Stimulated activated CD4-positive, alpha-beta T cell treated with anti-CD3 and anti-CD28 coated beads, TNF-alpha, amount 100 ng/mL, for 48 hours (primary cell): Measurements from ENCODE around the gene CCP110.
"Not testable (repeated sequence)": the region's sequence is repeated elsewhere in the genome, so short reads cannot be mapped to it uniquely, and the experiment has no call there.

ENCODE experiments used
- DNase-seq, 3 donors: peaks; one replicate each; pipeline ENCODE4 v3.0.0-alpha.2; 2020; ENCODE audit warnings: low read depth in 3 of 3

The CCP110 gene

DNA sequence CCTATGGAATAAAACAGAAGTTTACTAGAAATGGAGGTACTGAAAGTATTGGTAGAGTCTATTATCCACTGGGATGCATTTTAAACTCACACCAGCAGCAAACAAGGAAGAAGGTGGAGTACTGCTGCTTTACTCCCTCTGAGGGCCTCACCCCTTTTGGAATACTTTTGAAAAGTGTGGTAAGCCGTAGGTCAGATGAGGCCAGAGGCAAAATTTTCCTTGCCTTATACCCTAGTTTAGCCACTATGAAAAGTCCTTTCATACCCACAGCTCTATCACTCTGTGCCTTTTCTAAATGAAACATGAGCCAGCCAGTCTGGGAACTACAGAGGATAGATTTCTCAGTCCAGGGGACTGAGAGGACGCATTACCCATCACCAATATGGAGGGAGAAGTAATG lies 15.9 kb upstream of the CCP110 start:
- no peak for DNase-seq

DNA sequence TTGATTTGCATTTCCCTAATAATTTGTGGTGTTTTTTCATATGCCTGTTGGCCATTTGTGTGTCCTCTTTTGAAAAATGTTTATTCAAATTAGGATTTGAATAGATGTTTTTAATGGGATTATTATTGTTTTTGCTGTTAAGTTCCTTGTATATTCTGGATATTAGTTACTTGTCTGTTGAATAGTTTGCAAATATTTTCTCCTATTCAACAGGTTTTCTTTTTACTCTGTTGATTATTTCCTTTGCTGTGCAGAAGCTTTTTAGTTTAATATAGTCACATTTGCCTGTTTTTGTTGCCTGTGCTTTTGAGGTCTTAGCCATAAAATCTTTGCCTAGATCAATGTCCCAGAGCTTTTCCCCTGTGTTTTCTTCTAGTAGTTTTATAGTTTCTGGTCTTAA lies 11.4 kb upstream of the CCP110 start:
- no peak for DNase-seq

DNA sequence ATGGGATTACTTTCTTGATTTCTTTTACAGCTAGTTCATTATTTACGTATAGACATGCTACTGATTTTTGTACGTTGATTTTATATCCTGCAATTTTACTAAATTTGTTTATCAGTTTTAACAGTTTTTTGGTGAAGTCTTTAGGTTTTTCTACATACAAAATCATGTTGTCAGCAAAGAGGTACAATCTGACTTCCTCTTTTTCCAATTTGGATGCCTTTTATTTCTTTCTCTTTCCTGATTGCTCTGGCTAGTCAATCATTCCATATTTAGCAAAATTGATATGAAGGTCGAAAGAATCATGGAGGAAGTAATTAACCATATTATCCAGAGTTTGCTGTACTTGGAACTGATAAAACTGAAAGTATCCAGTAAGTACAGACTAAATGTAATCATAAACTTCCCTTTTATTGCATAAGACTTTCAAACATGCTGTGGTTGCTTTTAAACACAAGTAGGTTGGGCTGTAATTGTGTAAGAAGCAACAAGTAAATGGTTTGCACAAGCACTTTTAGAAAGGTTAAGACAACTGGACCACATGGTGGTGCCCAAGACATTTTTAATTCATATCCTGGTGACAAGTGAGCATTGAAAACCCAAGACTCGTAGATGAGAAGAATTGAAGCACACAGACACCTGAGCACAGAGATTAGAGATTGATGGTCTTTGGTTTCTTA lies 10.2 kb upstream of the CCP110 start:
- DNase-seq, result no peak

DNA sequence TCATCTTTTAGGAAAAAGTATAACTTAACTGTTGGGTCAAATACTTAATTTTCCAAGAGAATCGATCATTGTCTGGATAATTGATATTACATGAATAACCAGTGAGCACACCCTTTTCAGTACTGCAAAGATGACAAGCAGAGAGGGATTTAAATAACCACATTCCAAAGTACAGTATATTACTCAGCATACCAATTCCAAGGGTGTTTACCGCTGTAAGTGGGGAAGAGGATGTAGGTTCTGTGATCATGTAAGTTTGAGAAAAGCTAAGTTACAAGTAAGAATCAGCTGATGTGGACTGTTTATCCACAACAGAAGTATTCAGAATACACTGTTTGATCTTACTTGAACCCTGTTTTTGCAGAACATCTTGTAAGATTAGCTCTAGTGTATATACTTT lies 8.0 kb upstream of the CCP110 start:
- DNase-seq, result no peak

DNA sequence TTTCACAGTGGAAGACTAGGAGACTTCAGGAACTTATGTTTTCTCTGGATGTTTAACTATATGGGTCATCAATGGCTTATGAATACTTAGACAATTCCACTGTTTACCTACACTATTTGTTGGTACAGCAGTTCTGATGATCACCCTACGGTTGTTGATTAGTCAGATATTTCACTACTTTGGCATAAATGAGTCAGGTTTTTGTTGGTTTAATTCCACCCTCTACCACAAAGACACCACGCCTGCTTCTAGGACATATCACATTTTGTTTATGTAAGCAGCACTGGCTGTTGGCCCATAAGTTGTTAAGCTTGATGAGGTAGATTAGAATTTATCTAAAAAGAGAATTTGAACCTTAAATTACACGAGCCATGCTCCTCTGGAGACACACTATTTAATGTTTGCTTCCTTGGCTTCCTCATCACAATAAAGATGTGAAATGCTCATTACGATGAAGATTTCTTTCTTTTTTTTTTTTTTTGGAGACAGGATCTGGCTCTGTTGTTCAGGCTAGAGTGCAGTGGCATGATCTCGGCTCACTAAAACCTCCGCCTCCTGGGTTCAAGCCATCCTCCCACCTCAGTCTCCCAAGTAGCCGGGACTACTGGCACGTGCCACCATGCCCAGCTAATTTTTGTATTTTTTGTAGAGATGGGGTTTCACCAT lies 6.2 kb upstream of the CCP110 start:
- no peak for DNase-seq

DNA sequence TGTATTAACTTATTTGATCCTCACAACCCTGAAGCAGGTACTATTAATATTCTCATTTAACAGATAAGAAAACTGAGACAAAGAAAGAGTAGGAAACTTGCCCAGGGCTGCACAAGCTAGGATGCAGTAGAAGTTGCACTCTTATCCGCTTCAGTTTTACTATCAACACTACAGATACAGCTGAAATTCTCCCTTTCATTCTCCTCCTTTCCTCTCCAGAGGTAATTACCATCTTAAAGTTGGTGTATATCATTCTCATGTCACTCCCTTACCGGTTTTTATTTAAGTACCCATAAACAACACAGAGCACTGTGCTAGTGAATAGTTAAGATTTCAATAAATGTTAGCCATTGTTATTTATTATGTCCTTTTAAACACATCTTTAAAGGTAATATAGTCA lies 5.4 kb upstream of the CCP110 start:
- DNase-seq, result no peak

DNA sequence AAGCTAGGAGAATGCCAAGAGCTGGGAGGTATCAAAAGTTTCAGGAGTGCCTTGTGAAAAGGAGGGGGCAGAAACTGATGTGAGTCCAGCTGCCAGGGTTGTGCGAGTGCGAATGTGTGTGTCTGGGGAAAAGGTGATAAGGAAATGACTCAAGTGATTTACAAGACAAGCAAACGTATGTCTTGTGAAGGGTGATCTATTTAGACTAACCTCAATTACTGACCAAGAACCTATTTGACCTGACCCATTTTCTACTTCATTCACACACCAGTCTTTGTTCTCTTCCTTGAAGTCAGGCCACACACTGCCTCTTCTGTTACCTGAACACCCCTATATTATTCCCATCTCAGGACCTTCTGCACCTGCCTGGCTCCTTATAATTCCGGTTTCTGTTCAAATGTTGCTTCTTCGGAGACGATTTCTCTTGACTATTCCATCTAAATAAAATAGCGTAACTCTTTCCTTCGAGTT lies 2.8 kb upstream of the CCP110 start:
- DNase-seq, result no peak

DNA sequence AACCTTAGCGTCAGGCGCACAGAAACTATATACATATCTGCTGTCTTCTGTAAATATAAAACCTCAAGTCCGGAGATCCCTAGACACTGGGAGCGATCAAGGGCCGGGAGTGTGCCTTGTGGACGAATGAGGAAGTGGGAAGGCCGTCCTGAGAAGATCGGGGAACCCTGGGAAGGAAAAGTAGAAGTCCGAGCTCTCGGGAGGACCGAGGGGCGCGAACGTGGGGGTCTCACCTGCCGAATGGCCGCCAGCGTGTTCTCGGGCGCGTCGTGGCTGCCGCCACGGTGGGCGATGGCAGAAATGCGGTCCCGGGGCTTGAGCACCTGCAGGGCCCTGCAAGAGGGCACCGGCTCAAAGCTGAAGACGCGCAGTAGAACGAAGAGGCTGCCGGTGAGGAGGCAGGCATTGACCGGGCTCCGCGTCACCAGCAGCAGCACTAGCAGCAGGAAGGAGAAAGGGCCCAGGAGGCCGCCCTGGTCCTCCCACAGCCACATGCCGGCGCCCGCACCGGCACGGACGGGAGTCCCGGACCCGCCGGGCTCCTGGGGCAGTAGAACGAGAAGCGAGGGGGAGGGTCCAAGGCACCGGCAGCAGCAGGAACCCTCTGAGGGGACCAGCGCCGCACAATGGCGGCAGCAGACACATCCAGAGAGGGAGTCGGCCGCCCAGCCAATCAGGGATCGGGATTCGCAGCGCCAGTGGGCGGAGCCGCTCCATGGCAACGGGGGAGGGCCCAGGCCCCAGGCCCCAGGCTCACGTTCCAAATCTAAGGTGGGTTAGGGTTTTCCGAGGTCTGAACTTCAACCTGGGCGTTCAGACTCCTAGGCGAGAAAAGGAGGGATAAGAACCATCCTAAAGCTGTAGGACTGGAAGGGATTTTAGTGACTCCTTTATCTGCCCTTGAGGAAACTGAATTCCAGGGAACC lies 2.0 kb upstream of the CCP110 start, which contains the start of gene GDE1:
Gene GDE1 (minus strand): TSS at position 628 of the 926 bp plus-strand sequence. CDS start 134 bp downstream, at position 494.
- peak; percentile 88 to 94 (median 89) for DNase-seq

DNA sequence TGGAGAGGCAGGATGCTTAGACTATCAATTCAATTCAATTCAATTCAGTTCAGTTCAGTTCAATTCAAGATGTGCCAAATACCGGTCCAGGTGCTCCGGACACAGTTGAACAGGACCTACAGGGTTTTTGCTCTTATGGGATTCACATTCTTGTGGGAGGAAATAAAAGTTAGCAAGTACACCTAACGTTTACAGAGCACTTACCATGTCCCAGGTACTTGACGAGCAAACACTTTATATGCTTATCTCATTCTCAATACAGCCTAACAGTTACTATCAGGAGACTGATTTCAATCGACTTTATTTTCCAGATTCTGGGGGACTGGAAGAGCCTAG lies 1.4 kb upstream of the CCP110 start:
- DNase-seq, result no peak

DNA sequence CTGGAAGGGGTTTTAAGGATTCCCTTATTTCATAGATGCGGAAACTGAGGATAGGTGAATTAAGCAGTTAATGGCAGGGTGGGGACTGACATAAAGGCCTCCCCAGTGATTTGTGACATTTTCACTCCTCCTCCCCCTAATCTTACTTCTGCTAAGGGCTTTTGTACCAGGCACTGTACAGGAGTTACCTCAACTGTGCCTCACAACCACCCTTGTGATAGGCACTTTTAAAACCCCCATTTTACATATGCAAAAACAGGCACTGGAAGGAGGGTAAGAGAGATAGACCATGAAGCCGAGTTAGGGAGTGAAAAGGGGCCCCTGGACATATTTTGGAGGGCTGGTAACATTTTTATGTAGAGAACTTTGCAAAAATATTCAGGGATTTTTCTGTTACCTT lies 982 bp upstream of the CCP110 start:
- no peak for DNase-seq

DNA sequence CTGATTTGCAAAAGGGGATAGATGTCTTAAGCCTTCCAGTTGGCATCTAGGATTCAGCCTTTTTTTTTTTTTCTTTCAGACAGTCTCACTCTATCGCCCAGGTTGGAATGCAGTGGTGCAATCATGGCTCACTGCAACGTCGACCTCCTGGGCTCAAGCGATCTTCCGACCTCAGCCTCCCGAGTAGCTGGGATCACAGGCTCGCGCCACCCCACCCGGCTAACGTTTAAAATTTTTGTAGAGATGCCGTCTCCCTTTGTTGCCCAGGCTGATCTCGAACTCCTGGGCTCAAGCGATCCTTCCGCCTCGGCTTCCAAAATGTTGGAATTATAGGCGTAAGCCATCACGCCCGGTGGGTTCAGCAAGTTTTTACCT lies 571 bp upstream of the CCP110 start:
- no peak for DNase-seq

DNA sequence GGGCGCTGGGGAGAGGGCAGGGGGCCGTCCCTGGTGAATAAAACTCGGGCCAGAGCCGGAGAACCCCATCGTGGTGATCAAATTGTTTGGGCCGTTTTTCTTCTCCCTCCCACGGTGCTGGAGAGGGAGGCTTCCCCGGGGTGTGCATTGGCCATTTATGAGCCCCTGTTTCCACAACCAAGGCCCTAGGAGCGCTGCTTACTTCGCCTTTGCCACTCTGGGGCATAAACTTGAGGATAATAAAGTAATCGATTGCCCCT lies 544 bp downstream of the CCP110 start:
- no peak for DNase-seq

DNA sequence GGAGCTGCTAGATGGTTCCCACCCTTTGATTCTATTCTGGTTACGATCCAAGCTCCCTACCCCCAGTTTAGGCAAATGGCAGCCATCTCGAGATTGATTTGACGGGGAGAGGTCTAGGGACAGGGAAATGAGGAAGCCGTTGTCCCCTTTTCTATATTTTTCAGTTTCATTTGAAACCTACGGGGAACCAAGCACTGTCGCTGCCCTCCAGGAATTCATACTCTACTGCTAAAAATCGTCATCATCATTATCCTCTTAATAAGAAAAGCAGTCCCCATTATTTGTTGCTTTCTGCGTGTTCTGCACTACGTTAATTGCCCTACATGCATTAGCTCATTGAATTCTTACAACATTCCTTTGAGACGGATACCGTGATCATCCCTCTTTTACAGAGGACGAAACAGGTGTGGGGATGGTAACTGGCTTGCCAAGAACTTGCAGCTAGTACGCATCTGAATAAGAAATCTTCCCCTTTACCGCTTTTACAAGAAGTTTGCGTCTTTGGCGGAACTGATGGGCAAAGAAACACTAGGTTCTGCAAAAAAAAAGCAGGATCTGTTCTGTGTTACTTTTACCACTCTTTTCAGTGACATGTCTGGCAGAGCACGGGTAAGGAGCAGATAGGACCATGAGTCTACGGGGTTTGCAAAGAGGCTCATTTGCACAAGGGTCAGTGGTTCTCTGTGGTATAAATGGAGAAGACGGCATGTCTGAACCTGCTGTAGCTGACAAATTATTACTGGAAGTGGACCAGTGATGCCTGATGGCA lies 1.1 kb downstream of the CCP110 start:
- DNase-seq, result no peak

DNA sequence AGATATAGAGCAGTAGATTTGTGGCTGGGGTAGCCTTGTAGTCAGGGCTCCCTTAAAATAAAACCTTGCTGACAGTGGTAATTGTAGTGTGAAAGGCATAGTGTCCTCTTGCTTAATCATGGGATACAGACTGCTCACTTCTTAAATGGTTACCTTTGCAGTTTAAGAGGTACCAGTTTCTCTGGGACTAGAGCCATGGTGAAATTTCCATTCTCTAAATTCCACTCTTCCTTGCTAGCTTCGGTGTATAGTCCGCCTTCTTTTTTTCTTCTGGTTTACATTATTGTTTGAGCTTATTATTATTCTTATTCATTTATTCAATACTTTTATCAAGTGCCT lies 1.6 kb downstream of the CCP110 start:
- no peak for DNase-seq

DNA sequence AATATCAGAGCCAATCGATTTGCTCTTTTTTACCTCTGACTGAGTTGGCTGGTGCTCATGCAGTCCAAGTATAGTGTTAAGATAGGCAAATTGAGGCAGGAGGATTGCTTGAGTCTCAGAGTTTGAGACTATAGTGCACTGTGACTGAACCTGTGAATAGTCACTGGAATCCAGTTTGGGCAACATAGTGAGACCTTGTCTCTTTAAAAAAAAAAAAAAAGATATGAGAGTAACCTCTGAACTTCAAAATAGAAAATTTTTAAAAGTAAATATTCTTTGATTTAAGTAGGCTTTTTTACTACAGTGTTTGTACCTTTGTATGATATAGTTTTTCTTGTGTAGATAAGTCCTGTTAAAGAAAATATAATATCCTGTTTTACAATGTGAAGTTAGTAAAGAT lies 3.4 kb downstream of the CCP110 start:
- no peak for DNase-seq

DNA sequence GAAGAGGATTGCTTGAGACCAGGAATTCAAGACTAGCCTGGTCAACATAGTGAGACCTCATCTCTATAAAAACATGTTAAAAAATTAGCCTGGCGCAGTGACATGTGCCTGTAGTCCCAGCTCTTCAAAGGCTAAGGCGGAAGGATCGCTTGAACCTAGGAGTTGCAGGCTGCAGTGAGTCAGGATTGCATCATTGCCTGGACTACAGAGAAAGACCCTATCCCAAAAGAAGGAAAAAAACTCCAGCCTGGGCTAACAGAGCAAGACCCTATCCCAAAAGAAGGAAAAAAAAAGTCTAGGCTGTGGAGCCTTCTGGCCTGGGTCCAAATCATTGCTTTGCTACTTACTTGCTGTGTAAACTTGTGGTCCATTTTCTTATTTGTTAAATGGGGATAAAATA lies 4.9 kb downstream of the CCP110 start:
- no peak for DNase-seq

DNA sequence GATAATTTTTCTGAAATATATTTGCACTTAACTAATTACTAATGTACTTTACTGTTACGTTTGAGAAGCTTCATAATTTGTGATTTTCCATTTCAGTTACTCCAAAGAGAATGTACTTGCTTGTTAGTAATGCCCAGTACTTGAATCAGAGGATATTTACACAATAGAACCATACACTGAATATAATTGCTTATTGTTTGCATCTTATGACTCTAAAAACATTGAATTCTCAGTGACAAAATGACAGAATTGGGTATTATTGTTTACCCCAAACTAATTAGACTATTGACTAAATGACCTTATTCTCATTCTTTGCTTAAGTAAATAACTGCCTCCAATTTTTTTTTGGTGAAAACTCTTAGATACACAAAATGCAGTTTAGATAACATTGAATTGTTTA lies 8.9 kb downstream of the CCP110 start:
- DNase-seq, result no peak

DNA sequence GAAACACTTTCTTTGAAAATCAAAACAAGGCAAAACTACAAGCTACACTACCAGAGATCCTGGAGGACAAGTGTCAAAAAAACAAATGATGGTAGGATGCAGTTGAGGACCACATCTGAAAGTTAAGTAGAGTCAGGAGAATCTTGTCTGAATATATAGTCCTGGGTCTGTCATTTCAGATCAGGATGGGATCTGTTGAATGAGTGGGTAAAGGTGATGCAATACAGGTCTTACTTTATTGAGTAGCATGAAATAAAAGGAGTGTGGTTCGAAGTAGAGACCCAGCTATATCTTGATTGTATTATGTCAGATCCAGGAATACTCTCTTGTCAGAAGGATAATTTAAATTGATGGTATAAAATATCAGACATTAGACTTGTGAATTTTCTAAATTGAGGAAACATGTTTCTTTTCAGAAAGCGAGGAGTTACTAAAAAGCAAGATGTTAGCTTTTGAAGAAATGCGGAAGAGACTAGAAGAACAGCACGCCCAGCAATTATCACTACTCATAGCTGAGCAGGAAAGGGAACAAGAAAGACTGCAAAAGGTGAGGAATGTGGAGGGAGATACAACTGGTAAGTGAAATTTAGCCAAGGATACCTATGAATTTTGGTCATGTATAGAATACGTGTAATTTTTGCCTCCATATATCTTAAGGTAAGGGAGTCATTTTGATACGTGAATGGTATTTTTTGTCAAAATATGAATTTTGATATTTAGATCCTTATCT lies 16.7 kb downstream of the CCP110 start:
- DNase-seq, result no peak

DNA sequence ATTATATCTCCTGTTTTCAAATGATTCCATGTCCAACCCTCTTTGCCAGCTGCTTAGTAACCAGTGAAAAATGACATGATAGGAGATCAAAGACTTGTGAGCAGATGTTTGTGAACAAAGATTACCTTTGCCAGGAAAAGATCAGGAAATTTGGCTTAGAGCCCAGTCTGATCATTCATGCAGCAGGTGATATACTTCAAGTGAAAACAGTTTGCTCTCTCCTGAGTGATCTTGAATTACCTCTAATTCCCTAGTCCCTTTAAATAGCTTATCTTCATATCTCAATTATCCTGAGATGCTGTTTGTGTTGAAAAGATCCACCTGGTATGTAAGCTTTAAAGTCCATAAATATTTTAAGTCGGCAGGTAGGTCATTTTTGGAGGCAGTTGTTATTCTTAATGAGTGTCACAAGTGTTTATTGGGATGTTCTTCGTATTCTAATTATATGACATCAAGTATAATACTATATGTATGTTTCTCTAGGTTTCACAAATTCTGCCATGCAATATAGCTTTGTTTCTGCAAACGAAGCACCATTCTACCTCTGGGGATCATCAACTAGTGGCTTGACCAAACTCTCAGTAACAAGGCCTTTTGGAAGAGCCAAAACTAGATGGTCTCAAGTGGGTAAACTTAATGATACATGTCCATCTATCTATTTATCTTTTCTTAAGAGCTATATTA lies 18.5 kb downstream of the CCP110 start:
- DNase-seq, result no peak

DNA sequence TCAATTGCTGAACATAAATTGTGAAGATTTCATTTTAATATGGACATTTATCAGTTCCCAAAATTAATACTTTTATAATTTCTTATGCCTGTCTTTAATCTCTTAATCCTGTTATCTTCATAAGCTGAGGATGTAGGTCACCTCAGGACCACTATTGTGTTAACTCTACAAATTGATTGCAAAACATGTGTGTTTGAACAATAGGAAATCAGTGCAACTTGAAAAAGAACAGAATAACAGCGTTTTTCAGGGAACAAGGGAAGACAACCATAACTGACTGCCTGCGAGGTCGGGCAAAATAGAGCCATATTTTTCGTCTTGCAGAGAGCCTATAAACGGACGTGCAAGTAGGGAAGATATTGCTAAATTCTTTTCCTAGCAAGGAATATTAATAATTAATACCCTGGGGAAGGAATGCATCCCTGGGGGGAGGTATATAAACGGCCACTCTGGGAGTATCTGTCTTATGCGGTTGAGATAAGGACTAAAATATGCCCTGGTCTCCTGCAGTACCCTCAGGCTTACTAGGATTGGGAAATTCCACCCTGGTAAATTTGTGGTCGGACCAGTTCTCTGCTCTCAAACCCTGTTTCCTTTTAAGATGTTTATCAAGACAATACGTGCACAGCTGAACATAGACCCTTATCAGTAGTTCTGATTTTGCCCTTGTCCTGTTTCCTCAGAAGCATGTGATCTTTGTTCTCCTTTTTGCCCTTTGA lies 19.7 kb downstream of the CCP110 start:
- not testable (repeated sequence) for DNase-seq
